MM.1S (cell line): ENCODE data around the gene NGDN.

Experiments used
- DNase-seq: peaks from one replicate; pipeline ENCODE4 v3.0.0-alpha.2; 2015
- H2AFZ ChIP-seq: fragments of 300-600 bp; sonication (generic); 2 replicates; pipeline ENCODE4 v1.6.0; 2016; ENCODE audit warnings: antibody characterized with exemption, low read length
- H3F3A ChIP-seq: fragments of 300-600 bp; sonication (generic); 2 replicates; pipeline ENCODE4 v1.6.1; 2016; ENCODE audit warnings: mild to moderate bottlenecking, antibody characterized with exemption, low read length, moderate library complexity, mixed read lengths; ENCODE audit not compliant: insufficient read depth
- H3K27ac ChIP-seq: fragments of 300-600 bp; sonication (generic); 2 replicates; pipeline ENCODE4 v1.5.1; 2016; ENCODE audit warnings: mild to moderate bottlenecking, low read length
- H3K27me3 ChIP-seq: fragments of 300-600 bp; sonication (generic); replicated peaks from 2 replicates; pipeline ENCODE4 v1.6.0; 2016; ENCODE audit warnings: low read length; ENCODE audit not compliant: insufficient read depth
- H3K36me3 ChIP-seq: fragments of 300-600 bp; sonication (generic); replicated peaks from 2 replicates; pipeline ENCODE4 v1.6.1; 2016; ENCODE audit warnings: mild to moderate bottlenecking, low read length, mixed read lengths; ENCODE audit not compliant: insufficient read depth
- H3K4me1 ChIP-seq: fragments of 300-600 bp; sonication (generic); 2 replicates; pipeline ENCODE4 v1.6.1; 2016; ENCODE audit warnings: low read length, mixed read lengths
- H3K4me2 ChIP-seq: fragments of 300-600 bp; sonication (generic); 2 replicates; pipeline ENCODE4 v1.6.0; 2016; ENCODE audit warnings: low read depth, low read length
- H3K4me3 ChIP-seq: fragments of 300-600 bp; sonication (generic); 2 replicates; pipeline ENCODE4 v1.5.1; 2016; ENCODE audit warnings: low read length, mixed read lengths
- H3K79me2 ChIP-seq: fragments of 300-600 bp; sonication (generic); 2 replicates; pipeline ENCODE4 v1.6.1; 2016; ENCODE audit warnings: mixed run types, low read length, mixed read lengths
- H3K9ac ChIP-seq: fragments of 300-600 bp; sonication (generic); 2 replicates; pipeline ENCODE4 v1.6.1; 2016; ENCODE audit warnings: low read length, mixed read lengths
- H3K9me2 ChIP-seq: fragments of 300-600 bp; sonication (generic); replicated peaks from 2 replicates; pipeline ENCODE4 v1.6.1; 2016; ENCODE audit warnings: mild to moderate bottlenecking, low read length, mixed read lengths; ENCODE audit not compliant: insufficient read depth
- H3K9me3 ChIP-seq: fragments of 300-600 bp; sonication (generic); replicated peaks from 2 replicates; pipeline ENCODE4 v1.6.1; 2016; ENCODE audit warnings: mild to moderate bottlenecking, low read length, mixed read lengths; ENCODE audit not compliant: insufficient read depth
- H4K20me1 ChIP-seq: fragments of 300-600 bp; sonication (generic); 2 replicates; pipeline ENCODE4 v1.6.1; 2016; ENCODE audit warnings: mild to moderate bottlenecking, low read length, moderate library complexity, mixed read lengths; ENCODE audit not compliant: insufficient read depth
- EZH2 ChIP-seq: fragments of 300-600 bp; sonication (generic); optimal IDR thresholded peaks from 2 replicates; pipeline ENCODE3; 2017; ENCODE audit warnings: low read depth, mild to moderate bottlenecking, antibody characterized with exemption, low read length, mixed read lengths
- EZH2phosphoT487 ChIP-seq: fragments of 300-600 bp; sonication (generic); IDR thresholded peaks from 2 replicates; pipeline ENCODE4 v1.6.1; 2018; ENCODE audit warnings: antibody characterized with exemption, low read length
- TF ChIP-seq, protein P1 (sequence below): fragments of 300-600 bp; sonication (generic); IDR thresholded peaks from 2 replicates; pipeline ENCODE4 v1.5.1; 2016; ENCODE audit warnings: antibody characterized with exemption, low read length, mixed read lengths

NGDN gene

DNA sequence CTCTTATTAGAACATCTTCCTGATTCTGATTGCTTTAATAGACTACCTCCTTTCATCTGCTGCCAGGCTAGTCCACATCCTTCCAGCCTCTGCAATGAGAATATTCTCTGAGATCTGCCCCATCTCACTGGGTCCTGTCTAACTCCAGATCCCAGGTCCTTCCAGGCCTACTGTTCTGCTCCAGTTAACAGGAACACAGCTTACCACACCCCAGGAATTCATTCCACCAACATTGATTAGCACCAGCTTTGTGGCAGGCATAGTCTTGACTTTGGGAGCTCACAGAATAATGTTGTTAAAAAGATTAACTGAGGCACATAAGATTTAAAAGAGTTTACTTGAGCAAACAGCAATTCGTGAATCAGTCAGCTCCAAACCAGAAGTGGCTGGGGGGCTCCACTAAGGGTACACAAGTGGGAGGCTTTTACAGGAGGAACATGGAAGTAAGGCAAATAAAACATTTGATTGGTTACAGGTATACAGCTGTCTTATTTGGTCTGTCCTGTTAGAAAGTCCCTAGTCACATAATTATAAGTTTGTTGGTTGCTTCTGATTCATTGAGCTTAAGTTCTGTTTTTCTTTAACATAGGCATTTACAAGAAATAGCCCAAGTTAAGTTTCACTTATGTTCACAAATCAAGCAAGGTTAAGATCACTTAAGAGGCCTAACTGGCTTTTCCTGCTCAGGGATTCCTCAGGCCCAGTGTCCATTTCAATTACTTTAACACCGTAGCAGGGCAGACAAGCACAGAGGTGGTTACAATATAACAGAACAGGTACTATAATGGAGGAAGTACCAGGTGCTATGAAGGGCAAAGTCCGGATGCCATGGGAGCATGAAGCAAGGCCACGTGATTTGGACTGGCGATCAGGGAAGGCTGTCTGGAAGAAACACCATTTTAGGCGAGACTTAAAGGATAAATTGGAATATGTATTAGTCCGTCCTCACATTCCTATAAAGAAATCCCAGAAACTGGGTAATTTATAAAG, 21.8 kb upstream of the NGDN start:
- no peak overlapping the region for H3K27ac ChIP-seq
- no peak overlapping the region for H3K4me2 ChIP-seq
- no peaks in the 10 kb centered on the region for H3K27me3 ChIP-seq
- H2AFZ ChIP-seq = no peak overlapping the region
- no peak overlapping the region for H3K9ac ChIP-seq
- no peaks in the 10 kb centered on the region for H4K20me1 ChIP-seq
- H3K4me3 ChIP-seq = no peak overlapping the region
- H3K9me3 ChIP-seq = no peaks in the 10 kb centered on the region
- no peaks in the 10 kb centered on the region for H3K4me1 ChIP-seq
- no peaks in the 10 kb centered on the region for H3K9me2 ChIP-seq
- TF ChIP-seq EZH2 (no peak), EZH2phosphoT487 (no peak)
- TF ChIP-seq, protein P1, sequence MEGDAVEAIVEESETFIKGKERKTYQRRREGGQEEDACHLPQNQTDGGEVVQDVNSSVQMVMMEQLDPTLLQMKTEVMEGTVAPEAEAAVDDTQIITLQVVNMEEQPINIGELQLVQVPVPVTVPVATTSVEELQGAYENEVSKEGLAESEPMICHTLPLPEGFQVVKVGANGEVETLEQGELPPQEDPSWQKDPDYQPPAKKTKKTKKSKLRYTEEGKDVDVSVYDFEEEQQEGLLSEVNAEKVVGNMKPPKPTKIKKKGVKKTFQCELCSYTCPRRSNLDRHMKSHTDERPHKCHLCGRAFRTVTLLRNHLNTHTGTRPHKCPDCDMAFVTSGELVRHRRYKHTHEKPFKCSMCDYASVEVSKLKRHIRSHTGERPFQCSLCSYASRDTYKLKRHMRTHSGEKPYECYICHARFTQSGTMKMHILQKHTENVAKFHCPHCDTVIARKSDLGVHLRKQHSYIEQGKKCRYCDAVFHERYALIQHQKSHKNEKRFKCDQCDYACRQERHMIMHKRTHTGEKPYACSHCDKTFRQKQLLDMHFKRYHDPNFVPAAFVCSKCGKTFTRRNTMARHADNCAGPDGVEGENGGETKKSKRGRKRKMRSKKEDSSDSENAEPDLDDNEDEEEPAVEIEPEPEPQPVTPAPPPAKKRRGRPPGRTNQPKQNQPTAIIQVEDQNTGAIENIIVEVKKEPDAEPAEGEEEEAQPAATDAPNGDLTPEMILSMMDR = no peak
- no peak for DNase-seq
- H3F3A ChIP-seq = no peaks in the 10 kb centered on the region
- no peaks in the 10 kb centered on the region for H3K36me3 ChIP-seq
- no peaks in the 10 kb centered on the region for H3K79me2 ChIP-seq

DNA sequence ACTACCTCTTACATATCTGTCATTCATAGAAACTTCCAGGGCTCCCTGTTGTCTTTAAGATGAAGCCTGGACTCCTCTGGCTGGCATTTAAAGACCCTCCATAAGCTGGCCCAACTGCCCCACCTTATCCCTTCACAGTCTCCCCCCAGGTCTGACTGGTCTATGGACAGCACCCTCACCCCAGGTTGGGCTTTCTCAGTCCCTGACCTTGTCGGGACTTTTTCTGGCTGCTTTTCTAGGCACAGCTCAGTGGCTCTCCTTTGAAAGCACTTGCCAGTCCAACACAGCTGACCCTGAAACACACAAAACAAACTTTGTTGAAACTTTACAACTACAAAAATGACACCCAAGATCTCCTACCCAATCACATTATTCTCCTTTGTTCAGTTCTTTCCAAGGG, 20.2 kb upstream of the NGDN start:
- no peak for TF ChIP-seq EZH2
- no peak for TF ChIP-seq EZH2phosphoT487
- TF ChIP-seq, protein P1 = no peak

DNA sequence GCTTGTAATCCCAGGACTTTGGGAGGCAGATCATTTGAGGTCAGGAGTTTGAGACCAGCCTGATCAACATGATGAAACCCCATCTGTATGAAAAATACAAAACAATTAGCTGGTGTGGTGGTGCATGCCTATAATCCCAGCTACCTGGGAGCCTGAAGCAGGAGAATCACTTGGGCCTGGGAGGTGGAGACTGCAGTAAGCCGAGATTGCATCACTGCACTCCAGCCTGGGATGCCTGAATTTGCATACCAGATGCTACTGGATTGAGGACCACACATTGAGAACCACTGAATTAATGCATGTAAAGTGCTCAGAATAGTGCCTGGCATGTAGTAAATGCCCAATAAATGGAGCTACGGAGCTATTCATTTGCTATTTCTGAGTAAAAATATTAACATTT, 19.1 kb upstream of the NGDN start:
- Histone ChIP-seq H3K9me2 (no peaks in the 10 kb centered on the region), H3K4me2 (no peak overlapping the region), H3K9me3 (no peaks in the 10 kb centered on the region), H3F3A (no peaks in the 10 kb centered on the region), H3K27me3 (no peaks in the 10 kb centered on the region), H3K36me3 (no peaks in the 10 kb centered on the region), H3K4me3 (no peak overlapping the region), H2AFZ (no peak overlapping the region), H3K79me2 (no peaks in the 10 kb centered on the region), H3K27ac (no peak overlapping the region), H3K9ac (no peak overlapping the region), H4K20me1 (no peaks in the 10 kb centered on the region), H3K4me1 (no peaks in the 10 kb centered on the region)
- DNase-seq = no peak
- TF ChIP-seq, protein P1 = no peak
- TF ChIP-seq EZH2 (no peak), EZH2phosphoT487 (no peak)

More for the DNA sequence above, 20.2 kb upstream of the NGDN start:
- Histone ChIP-seq H3F3A (no peaks in the 10 kb centered on the region), H4K20me1 (no peaks in the 10 kb centered on the region), H3K9ac (no peak overlapping the region), H3K27me3 (no peaks in the 10 kb centered on the region), H2AFZ (no peak overlapping the region), H3K9me3 (no peaks in the 10 kb centered on the region), H3K4me2 (no peak overlapping the region), H3K79me2 (no peaks in the 10 kb centered on the region), H3K27ac (no peak overlapping the region), H3K4me1 (no peaks in the 10 kb centered on the region), H3K9me2 (no peaks in the 10 kb centered on the region), H3K36me3 (no peaks in the 10 kb centered on the region), H3K4me3 (no peak overlapping the region)
- DNase-seq = no peak
